CD4-positive, alpha-beta T cell (primary cell): Measurements from ENCODE around the gene TECPR2. TPM values are rescaled to one million over a fixed set of nuclear protein-coding genes. Genes with fewer than 3 reads are reported as not detected.

Source experiments
- ATAC-seq: fragments of 200-7000 bp; cut with Tn5 transposase; one replicate; pipeline ENCODE4 v1.10.0; 2022; ENCODE audit warnings: mild to moderate bottlenecking; ENCODE audit not compliant: poor library complexity
- CTCF ChIA-PET: fragments of 350-600 bp; sonication (Branson Sonifier 250); formaldehyde crosslinking; loops from one replicate; lab custom pipeline; 2021; ENCODE audit warnings: antibody characterized with exemption, inconsistent platforms; lab: Charles Lee
- POLR2A ChIA-PET: fragments of 350-600 bp; sonication (Branson Sonifier 250); formaldehyde crosslinking; loops from one replicate; lab custom pipeline; 2021; ENCODE audit warnings: antibody characterized with exemption, inconsistent platforms; lab: Charles Lee
- DNase-seq, 14 experiments: peaks; one replicate each; pipeline ENCODE4 v3.0.0-alpha.2; 2013 to 2020; ENCODE audit warnings: mixed read lengths in 2 of 14
- H3K27ac ChIP-seq, 2 donors: one replicate each; pipeline versions ENCODE4 v1.5.1 to v1.7.0; 2013; ENCODE audit warnings: low read length in 2 of 2, low read depth in 1 of 2, mild to moderate bottlenecking in 1 of 2
- H3K27me3 ChIP-seq, 2 experiments: 1 replicate in 1 of 2; 2 replicates in 1 of 2; pipeline versions ENCODE4 v1.6.1 to v1.7.0; 2013; ENCODE audit warnings: low read length in 2 of 2, control low read depth in 1 of 2, mild to moderate bottlenecking in 1 of 2, moderate library complexity in 1 of 2; ENCODE audit not compliant: insufficient read depth in 2 of 2, control insufficient read depth in 1 of 2
- H3K36me3 ChIP-seq: one replicate; pipeline ENCODE4 v1.6.1; 2013; ENCODE audit warnings: low read length, control low read depth; ENCODE audit not compliant: insufficient read depth
- H3K4me1 ChIP-seq: one replicate; pipeline ENCODE4 v1.6.1; 2013; ENCODE audit warnings: low read length, control low read depth; ENCODE audit not compliant: insufficient read depth
- H3K4me3 ChIP-seq: one replicate; pipeline ENCODE4 v1.5.1; 2013; ENCODE audit warnings: mild to moderate bottlenecking, low read length, moderate library complexity
- H3K9me3 ChIP-seq, 2 experiments: 1 replicate in 1 of 2; 2 replicates in 1 of 2; pipeline versions ENCODE4 v1.6.1 to v1.7.0; 2013; ENCODE audit warnings: low read length in 2 of 2, mild to moderate bottlenecking in 2 of 2, control low read depth in 1 of 2, moderate library complexity in 1 of 2; ENCODE audit not compliant: control insufficient read depth in 1 of 2, insufficient read depth in 1 of 2
- H3K27ac Mint-ChIP-seq: one replicate; pipeline ENCODE4 v1.8.0; 2020; ENCODE audit warnings: mixed read lengths
- H3K27me3 Mint-ChIP-seq: one replicate; pipeline ENCODE4 v1.8.0; 2021; ENCODE audit warnings: mixed read lengths
- H3K36me3 Mint-ChIP-seq: one replicate; pipeline ENCODE4 v1.8.0; 2021; ENCODE audit warnings: low read depth, mixed read lengths
- H3K4me1 Mint-ChIP-seq: one replicate; pipeline ENCODE4 v1.8.0; 2021; ENCODE audit warnings: low read depth, mixed read lengths
- H3K4me3 Mint-ChIP-seq: one replicate; pipeline ENCODE4 v1.8.0; 2020; ENCODE audit warnings: mild to moderate bottlenecking, mixed read lengths
- H3K9me3 Mint-ChIP-seq: one replicate; pipeline ENCODE4 v1.8.0; 2020; ENCODE audit warnings: mixed read lengths
- CTCF ChIP-seq: fragments of 200-600 bp; IDR thresholded peaks from one replicate; pipeline ENCODE4 v1.8.0; 2022; ENCODE audit warnings: antibody characterized with exemption, mild to moderate bottlenecking
- intact Hi-C, 2 experiments: fragments of 100-400 bp; cut with DNase I in 1 of 2; cut with micrococcal nuclease in 1 of 2; formaldehyde crosslinking; loops; one replicate each; pipeline versions ENCODE4 v1.15.1 to v1.9.0; 2023 to 2025; cut with DNase I, micrococcal nuclease
- total RNA-seq, 174 experiments: library from RNA in 2 of 174; stranded (reverse) in 2 of 174; gene quantifications; one replicate each; pipeline ENCODE4 v1.2.3 and lab custom pipeline; 2021 to 2026

TECPR2 gene
- total RNA-seq, 2 experiments from 2014 or later = 5.0 to 5.4 TPM

DNA sequence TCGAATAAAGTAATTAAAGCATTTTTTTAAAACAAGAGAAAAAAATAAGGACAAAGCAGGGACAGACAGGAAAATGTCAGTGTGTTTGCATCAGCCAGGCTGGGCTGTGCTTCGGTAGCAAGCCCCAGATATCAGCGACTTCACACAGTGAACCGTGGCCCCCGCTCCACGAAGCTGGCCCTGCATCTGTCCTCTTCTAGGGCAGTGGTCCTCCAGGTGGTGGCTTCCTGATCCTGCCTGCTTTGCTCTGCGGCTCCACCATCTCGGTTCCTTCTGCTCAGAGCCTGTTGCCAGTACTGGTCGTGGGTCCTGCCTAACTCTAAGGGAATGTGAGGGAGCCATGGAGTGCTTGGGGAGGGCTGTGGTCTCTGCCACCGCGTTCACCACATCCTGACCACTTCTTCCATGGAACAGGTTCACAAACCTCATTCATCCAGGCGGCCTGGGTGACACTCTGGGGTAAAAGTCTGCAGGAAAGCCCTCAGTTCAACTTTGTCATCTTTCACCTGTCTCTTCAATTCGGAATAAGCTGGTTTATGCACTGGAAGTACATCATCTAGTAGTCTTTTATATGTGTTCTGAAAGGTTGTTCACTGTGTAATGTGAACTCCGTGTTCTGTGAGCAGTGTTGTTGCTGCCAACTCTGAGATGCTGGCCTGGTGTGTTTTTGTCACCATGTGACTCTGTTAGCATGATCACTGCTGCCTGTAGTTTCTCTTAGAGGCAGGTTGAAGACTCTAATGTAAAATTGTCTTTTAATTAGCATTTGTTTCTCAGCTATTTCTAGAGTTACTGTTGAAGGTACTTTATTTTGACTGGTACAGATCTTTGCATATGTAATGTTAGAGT lies 99.0 kb downstream of the TECPR2 start:
- H3K27ac Mint-ChIP-seq = no peak overlapping the region

DNA sequence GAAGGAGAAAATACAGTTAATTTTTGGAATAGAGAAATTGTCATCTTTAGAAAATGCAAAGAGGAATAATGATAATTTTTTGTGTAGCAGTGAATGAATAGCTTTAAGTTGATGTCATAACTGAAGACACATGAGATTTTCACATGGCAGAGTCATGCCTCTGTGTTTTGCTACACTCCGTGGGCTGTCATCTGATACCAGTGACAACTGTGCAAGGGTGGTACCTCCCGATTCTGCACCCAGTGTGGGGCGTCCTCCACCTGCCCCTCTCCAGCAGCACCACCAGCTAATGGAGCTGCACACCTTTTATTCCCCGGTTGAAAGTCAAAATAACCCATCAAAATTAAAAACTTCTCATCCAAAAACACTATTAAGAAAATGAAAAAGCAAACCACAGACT lies 99.7 kb downstream of the TECPR2 start:
- intact Hi-C loops = no loop called here
- H3K27ac ChIP-seq = no peak overlapping the region
- DNase-seq = no peak
- H3K27me3 ChIP-seq = no peaks in the 10 kb centered on the region
- no peaks in the 10 kb centered on the region for H3K9me3 ChIP-seq
- Mint-ChIP-seq H3K4me1 (no peaks in the 10 kb centered on the region), H3K27me3 (no peaks in the 10 kb centered on the region), H3K4me3 (no peak overlapping the region), H3K36me3 (peaks cover 44% of the 10 kb centered on the region), H3K9me3 (no peaks in the 10 kb centered on the region), H3K27ac (no peak overlapping the region)
- H3K4me3 ChIP-seq = no peak overlapping the region
- peaks cover 5% of the 10 kb centered on the region for H3K4me1 ChIP-seq
- no peak for TF ChIP-seq CTCF
- POLR2A ChIA-PET = no interaction called here
- H3K36me3 ChIP-seq = peaks cover 24% of the 10 kb centered on the region
- CTCF ChIA-PET = no interaction called here
- no peak for ATAC-seq

More for the DNA sequence above, 99.0 kb downstream of the TECPR2 start:
- H3K4me3 ChIP-seq = no peak overlapping the region
- DNase-seq (no peak), ATAC-seq (no peak)
- no peaks in the 10 kb centered on the region for H3K27me3 Mint-ChIP-seq
- no peak for TF ChIP-seq CTCF
- H3K9me3 ChIP-seq = no peaks in the 10 kb centered on the region
- H3K36me3 ChIP-seq = peaks cover 22% of the 10 kb centered on the region
- no peaks in the 10 kb centered on the region for H3K4me1 Mint-ChIP-seq
- H3K9me3 Mint-ChIP-seq = no peaks in the 10 kb centered on the region
- H3K27ac ChIP-seq = no peak overlapping the region
- no peak overlapping the region for H3K4me3 Mint-ChIP-seq
- H3K36me3 Mint-ChIP-seq = peaks cover 39% of the 10 kb centered on the region
- CTCF ChIA-PET = no interaction called here
- peaks cover 5% of the 10 kb centered on the region for H3K4me1 ChIP-seq
- intact Hi-C loops = no loop called here
- POLR2A ChIA-PET = no interaction called here
- H3K27me3 ChIP-seq = no peaks in the 10 kb centered on the region

- Mint-ChIP-seq H3K36me3 (peaks cover 49% of the 10 kb centered on the region), H3K4me3 (no peak overlapping the region), H3K27ac (no peak overlapping the region), H3K4me1 (no peaks in the 10 kb centered on the region), H3K27me3 (no peaks in the 10 kb centered on the region), H3K9me3 (no peaks in the 10 kb centered on the region)
- DNase-seq = no peak
- Histone ChIP-seq H3K9me3 (no peaks in the 10 kb centered on the region), H3K4me3 (no peak overlapping the region), H3K4me1 (peaks cover 5% of the 10 kb centered on the region), H3K36me3 (peaks cover 17% of the 10 kb centered on the region), H3K27ac (no peak overlapping the region), H3K27me3 (no peaks in the 10 kb centered on the region)
- no peak for ATAC-seq
- TF ChIP-seq CTCF = no peak
- intact Hi-C loops = no loop called here
- CTCF ChIA-PET = no interaction called here
- POLR2A ChIA-PET = no interaction called here
Observed at GRCh38 chr14:102464006-102464405, 101.3 kb downstream of the TECPR2 start.
